HTERT RPE-1 (cell line): ENCODE results near the gene GTPBP6.
"Not testable (repeated sequence)": the region's sequence is repeated elsewhere in the genome, so short reads cannot be mapped to it uniquely, and the experiment has no call there.

Source experiments
- in situ Hi-C: fragments of 300-500 bp; cut with MboI; formaldehyde crosslinking; loops from 4 replicates; pipeline ENCODE4 v1.14.3; 2020; ENCODE audit warnings: low sequenced_read_pairs

Gene GTPBP6

GRCh38 chrX:352181-352580 is 33.6 kb upstream of the GTPBP6 start:
- in situ Hi-C loops, result no loop called here

DNA sequence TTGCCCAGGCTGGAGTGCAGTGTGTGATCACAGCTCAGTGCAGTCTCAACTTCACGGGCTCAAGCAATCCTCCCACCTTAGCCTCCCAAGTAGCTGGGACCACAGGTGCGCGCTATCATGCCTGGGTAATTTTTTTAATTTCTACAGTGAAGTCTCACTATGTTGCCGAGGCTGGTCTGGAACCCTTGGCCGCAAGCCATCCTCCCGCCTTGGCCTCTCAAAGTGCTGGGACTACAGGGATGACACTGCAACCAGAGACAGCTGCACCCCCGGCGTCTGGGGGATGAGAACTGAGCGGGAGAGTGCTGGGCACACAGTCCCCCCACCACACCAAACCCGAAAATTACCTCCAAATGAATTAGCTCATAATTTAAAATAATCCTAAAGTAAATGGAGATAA is 33.1 kb upstream of the GTPBP6 start:
- in situ Hi-C loops, result no loop called here

DNA sequence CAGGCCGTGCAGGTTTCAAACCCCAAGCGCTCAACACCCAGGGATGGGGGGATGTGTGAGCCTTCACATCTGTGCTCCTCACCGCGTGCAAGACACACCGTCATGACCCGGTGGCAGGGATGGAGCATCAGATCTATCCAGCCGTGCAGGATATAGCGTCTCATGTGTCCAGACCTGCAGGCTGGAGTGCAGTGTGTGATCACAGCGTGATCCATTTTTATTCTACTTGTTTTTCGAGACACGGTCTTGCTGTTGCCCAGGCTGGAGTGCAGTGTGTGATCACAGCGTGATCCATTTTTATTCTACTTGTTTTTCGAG is 32.7 kb upstream of the GTPBP6 start:
- in situ Hi-C loops, result not testable (repeated sequence)

GRCh38 chrX:350534-351323 is 32.1 kb upstream of the GTPBP6 start:
- in situ Hi-C loops, result no loop called here

GRCh38 chrX:350148-350533 is 31.5 kb upstream of the GTPBP6 start:
- in situ Hi-C loops, result no loop called here

DNA sequence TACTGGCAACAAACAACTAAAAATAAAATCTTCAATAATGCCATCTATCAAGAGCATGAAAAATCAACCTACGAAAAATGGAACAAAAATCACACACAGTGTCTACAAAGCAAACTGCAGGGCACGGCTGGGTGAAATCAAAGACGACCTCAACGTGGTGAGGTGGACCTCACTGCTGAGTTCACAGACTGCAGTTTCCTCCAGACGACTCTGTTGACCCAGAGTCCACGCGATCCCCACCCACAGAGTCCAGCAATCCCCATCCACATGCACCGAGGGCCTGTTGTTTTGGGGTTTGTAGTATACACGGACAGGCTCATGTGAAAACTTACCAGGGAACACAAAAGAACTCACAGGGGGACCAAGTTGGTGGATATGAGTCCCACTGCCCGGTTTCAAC is 31.1 kb upstream of the GTPBP6 start:
- in situ Hi-C loops, result no loop called here

- in situ Hi-C loops, result no loop called here
These were observed 30.6 kb upstream of the GTPBP6 start for GRCh38 chrX:349196-349595.

DNA sequence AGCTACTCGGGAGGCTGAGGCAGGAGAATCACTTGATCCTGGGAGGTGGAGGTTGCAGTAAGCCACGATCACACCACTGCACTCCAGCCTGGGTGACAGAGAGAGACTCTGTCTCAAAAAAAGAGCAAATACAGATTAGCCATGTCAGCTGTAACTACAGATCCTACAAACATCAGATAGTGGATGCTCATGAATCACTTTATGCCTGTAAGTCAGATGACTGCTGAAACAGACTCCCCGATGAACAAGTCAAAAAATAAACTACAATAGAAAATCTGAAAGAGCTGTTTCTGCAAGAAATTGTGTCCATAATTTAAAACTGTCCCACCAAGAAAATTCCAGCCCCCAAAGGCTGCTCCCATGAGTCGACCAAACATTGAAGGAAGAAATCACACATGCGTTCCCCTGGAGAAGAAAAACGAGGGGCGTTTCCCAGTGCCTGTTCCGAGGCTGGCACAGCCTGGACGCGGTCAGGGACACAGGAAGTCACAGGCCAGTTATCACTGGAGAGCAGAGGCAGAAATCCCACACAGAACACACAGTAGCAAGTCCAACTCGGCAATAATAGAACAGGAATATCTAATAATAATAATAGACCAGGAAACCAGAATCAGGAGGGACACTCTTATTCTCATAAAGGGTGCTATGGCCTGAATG is 30.0 kb upstream of the GTPBP6 start:
- in situ Hi-C loops, result no loop called here

DNA sequence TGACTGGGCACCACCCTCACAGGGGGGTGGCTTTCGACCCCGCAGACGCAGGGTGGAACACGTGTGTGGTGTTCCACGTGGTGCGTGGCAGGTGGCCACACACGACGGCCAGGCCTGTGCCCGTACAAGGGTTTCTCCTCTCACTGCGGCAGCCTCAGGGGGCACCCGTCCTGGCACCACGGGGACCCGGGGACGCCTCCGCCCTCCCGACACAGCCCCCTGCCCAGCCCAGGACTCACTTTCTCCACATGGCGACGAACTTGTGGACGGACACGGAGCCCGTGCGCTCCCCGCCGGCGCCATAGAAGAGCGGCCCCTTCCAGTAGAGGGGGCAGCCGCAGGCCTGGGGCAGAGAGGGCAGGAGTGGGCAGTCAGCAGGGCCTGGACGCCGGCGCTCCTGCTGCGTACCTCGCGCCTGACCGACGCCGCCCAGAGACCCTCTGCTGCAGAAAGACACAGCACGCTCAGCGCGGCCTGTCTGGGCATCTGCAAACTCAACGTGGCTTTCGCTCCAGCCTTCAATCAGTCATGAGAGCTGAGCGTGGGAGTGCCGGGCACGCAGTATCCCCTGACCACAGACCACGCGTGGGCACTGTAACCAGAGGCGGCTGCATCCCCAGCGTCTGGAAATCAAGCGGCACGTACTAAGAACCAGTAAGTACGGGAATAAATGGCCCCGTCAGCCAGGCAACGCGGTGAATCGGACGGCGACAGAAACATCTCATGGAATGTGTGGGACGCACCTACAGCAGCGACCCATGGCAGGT is 28.9 kb upstream of the GTPBP6 start:
- in situ Hi-C loops, result no loop called here

DNA sequence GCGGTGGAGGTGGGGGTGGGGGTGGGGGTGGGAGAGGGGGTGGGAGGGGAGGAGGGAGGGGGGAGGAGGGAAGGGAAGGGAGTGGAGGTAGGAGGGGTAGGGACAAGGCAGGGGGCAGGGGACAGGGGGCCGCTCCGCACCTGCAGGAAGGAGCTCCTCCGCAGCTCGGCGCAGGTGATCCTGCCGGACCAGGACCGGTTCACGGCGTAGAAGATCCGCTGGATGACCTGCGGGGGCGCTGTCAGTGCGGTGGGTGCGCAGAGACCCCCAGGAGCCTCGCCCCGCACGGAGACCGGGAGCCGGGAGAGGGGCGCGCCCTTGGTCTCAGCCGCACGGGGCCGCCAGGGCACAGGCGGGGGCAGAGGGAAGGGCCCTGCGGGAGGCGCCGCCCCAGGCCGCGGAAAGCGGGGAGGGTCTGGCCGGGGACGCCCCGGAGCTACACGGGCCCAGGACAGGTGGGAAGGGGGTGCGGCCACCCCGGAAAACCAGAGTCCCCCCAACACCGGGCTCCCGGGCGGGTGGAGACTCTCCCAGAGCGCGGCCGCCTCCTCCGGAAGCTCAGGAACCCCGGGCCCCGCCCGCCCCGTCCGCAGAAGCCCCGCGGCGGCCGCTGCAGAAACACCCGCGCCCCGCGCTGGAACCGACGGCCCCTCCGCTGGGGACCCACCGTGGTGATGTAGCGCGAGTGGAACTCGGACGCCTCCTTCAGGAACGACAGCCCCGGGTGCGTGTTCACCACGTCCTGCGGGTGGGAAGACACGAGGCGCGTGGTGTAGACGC is 27.6 kb upstream of the GTPBP6 start:
- in situ Hi-C loops, result no loop called here

DNA sequence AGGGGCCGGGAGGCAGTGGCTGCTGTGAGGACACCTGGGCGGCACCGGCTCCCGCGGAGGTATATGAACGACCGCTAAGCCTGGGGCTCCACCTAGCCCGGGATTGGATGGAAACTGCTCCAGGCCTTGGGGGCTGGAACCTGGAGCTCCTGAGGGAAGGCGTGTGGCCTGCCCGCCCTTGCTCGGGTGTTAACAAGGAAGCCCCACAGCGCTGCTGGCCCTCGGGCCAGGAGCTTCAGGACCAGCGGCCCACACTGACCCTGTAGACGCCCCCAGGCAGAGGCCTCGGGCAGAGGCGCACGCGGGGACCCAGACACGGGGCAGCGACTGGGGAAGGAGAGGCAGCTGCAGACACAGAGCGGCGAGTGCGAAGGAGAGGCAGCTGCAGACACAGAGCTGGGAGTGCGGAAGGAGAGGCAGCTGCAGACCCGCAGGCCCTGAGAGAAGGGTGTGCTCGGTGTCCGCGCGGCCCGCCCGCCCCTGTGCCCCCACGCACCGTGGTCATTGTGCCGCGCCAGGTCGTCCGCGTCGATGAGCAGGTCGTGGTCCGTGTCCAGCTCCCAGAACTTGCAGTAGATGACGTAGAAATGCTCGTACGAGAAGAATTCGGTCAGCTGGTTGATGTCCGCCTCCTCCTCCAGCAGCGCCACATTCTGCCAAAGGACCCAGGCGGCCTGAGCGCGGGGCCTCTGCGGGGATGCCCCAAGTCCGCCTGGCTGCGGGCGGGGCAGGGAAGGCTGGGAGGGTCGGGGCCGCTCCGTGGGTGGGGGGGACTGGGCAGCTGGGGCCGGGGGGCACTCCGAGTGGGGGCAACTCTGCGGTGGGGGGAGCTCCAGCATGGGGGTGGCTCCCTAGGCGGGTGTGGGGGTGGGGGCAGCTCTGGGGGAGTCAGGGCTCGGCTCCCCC is 26.7 kb upstream of the GTPBP6 start:
- in situ Hi-C loops, result no loop called here

GRCh38 chrX:344371-344901 is 25.8 kb upstream of the GTPBP6 start:
- in situ Hi-C loops, result no loop called here

DNA sequence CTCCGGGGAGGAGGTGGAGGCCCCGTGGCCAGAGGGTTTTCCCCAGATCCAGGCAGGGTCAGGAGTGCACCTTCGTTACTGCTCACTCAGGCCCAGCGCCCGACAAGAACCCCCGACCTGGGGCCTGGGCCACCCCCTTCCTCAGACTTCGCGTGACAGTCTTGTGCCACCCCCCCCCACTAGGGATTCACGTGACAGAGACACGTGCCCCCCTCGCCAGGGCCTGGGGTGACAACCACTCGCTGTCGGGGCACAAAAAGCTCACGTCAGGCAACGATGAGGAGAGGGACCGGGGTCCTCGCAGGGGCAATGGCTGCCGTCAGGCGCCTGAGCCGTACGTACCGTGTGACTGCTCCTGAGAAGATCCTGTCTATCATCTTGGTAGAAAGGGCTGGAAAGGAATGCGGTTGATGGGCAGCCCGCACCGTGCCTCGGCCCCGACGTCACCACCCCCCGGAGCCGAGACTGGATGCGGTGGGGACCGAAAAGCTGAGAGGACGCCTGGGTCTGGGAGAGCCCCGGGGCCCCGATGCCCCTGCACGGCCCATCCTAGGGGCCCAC is 23.0 kb upstream of the GTPBP6 start:
- in situ Hi-C loops, result no loop called here

DNA sequence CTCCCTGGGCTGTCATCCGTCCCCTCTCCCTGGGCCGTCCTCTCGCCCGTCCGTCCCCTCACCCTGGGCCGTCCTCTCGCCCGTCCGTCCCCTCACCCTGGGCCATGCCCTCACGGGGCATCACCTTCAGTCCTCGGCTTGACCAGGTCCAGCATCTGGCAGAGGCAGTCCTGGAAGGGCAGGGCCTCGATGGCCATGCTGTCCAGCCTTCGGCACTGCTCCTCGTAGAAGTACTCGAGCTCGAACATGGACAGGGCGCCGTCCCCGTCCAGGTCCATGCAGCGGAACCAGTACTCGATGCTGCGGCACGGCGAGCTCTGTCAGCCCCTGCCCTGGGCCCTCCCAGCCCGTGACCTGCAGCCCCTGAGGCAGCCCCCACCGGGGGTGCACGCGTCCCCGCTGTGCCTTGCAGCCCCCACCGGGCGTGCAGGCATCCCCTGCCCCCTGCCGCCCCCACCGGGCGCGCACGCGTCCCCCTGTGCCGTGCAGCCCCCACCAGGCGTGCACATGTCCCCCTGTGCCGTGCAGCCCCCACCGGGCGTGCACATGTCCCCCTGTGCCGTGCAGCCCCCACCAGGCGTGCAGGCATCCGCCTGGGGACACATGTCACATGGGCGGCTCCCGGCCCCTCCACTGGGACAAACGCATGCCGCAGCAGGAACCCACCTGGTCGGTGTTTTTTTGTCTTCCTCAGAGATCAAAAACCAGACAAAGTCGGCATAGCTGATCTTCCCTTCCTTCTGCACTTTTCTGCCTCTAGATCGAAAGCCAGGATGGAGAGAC is 22.2 kb upstream of the GTPBP6 start:
- in situ Hi-C loops, result no loop called here

GRCh38 chrX:340121-340520 is 21.5 kb upstream of the GTPBP6 start:
- in situ Hi-C loops, result no loop called here

DNA sequence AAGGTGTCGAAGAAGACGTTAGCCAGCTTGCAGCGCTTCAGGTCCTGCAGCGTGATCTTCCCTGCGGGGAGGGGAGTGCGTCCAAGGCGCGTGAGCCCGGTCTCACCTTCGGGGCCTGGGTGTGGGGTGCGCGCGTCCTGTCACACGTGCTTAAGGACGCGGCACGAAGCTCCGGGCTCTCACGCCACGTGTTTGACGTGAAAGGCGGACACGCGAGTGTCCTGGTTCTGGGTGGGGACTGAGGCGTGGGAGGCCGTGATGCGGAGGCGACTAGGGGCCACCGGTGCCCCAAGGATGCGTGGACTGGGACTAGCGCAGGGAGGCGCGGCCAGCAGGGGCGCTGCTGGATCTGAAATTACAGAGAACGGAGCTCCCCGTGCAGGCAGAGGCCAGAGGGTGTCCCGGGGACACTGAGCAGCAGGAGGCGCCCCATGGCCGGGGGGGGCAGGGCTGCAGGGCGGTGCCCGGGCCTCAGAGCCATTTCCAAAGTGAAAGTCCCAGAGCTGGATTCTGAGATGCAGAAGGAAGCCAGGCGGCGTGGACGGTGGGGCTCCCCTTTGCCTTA is 20.3 kb upstream of the GTPBP6 start:
- in situ Hi-C loops, result no loop called here

DNA sequence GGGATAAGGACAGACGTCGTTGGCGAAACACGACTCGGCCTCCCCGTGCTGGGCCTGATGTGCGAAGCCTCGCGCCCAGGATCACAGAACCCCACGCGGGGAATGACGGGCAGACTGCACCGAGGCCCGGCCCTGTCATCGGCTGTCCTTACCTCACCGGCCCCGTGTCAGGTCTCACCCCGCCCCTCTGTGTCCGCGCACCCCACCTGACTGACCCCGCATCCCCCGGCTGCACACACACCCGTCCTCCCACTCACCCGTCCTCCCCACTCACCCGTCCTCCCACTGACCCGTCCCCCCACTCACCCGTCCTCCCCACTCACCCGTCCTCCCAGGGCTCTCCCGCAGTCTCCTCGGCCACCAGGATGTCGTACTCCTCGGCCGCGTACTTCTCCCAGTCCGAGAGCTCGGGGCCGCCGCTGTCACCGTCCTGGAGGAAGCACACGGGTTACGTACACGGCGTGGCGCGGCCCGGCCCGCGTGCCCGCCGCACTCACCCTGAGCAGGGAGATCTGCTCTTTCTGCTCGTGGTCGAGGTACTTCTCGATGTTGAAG is 19.8 kb upstream of the GTPBP6 start:
- in situ Hi-C loops, result no loop called here

DNA sequence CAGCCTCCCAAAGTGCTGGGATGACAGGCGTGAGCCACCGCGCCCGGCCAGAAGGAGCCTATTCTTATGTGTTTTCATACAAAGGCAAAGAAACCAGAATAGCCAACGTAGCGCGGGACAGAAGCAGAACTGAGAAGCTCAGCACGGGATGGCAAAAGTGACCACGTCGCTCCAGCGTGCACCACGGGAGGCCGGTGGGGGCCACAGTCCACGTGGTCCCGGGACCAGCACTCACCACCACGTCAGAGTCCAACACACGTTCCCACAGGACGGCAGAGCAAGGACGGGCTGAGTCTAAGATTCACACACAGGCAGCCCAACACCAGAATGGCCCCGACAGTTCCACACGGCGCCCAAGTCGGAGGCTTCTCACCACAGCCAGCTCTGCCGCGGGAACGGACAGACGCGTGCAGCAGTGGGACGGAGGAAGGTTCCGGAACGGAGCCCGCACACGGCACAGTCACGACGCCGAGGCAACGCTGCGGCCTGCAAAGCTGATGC is 18.8 kb upstream of the GTPBP6 start:
- in situ Hi-C loops, result no loop called here
